ENCODE measurements around the gene PPM1H.

GRCh38 chr12:62966990-62967506 lies 32.1 kb upstream of the PPM1H start:
- no peak for TF ChIP-seq EZH2 (IDR thresholded peaks at IDR 0.05; ENCODE audit: low read length, unreplicated experiment)
- TF ChIP-seq CTCF (conservative IDR thresholded peaks at IDR 0.05; ENCODE audit: low read depth, low read length), result no peak
- no peak for TF ChIP-seq EZH2phosphoT487 (IDR thresholded peaks at IDR 0.05; ENCODE audit: borderline replicate concordance, low read length)
